Measurements from ENCODE around the gene PDE2A. TPM values are rescaled to one million over a fixed set of nuclear protein-coding genes. Genes with fewer than 3 reads are reported as not detected.

PDE2A gene
- total and polyA plus RNA-seq, 2 experiments from 2014 or later: 0.60 to 2.2 TPM

DNA sequence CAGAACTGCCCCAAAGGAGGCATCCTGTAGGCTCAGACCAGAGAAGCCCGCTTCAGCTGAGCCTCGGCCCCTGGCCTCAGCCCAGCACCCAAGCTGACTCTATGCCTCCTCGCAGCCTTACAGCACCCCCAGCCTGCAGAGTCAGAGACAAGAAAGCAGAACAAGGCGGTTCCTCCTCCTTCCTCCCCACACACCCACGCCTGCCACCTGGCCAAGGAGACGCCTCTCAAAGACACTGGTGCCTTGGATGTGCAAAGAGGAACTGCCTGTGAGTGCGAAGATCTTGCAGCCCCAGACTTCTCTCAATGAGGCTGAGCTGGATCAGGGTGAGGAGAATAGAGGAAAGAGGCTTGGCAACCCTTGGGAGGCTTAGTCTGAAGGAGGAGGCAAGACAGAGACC lies 60.2 kb downstream of the PDE2A start:
- Histone ChIP-seq H3K9me2 (replicated peaks; ENCODE audit: insufficient read depth) (no peaks in the 10 kb centered on the region), H3K36me3 (replicated peaks; ENCODE audit: insufficient read depth, low read depth) (no peaks in the 10 kb centered on the region), H3K79me2 (no peaks in the 10 kb centered on the region), H2AFZ (no peak overlapping the region), H4K20me1 (ENCODE audit: insufficient read depth, poor library complexity, severe bottlenecking) (no peaks in the 10 kb centered on the region), H3K9me3 (ENCODE audit: low read depth) (no peaks in the 10 kb centered on the region), H3K27me3 (peaks cover 3% of the 10 kb centered on the region), H3K4me1 (ENCODE audit: insufficient read depth) (peaks cover 4% of the 10 kb centered on the region), H3K27ac (no peak overlapping the region), H3K4me2 (no peak overlapping the region), H3K4me3 (no peak overlapping the region)
- TF ChIP-seq EZH2phosphoT487 (IDR thresholded peaks at IDR 0.05; ENCODE audit: low read depth, severe bottlenecking, unreplicated experiment) (no peak), EZH2 (IDR thresholded peaks at IDR 0.05; ENCODE audit: borderline replicate concordance) (no peak), CTCF (IDR thresholded peaks at IDR 0.05; ENCODE audit: poor library complexity) (no peak)
- 88% methylated on average over 7 of the region's 7 CpGs for WGBS (ENCODE audit: low lambda C conversion rate, missing lambda C conversion rate)
- DNase-seq (ENCODE audit: low spot score): no peak

GRCh38 chr11:72613450-72613849 lies 60.8 kb downstream of the PDE2A start:
- no peaks in the 10 kb centered on the region for H4K20me1 ChIP-seq (ENCODE audit: insufficient read depth, poor library complexity, severe bottlenecking)
- H3K9me2 ChIP-seq (replicated peaks; ENCODE audit: insufficient read depth): no peaks in the 10 kb centered on the region
- H3K4me3 ChIP-seq: no peak overlapping the region
- TF ChIP-seq EZH2 (IDR thresholded peaks at IDR 0.05; ENCODE audit: borderline replicate concordance) (no peak), EZH2phosphoT487 (IDR thresholded peaks at IDR 0.05; ENCODE audit: low read depth, severe bottlenecking, unreplicated experiment) (no peak), CTCF (IDR thresholded peaks at IDR 0.05; ENCODE audit: poor library complexity) (no peak)
- no peak overlapping the region for H2AFZ ChIP-seq
- H3K79me2 ChIP-seq: no peaks in the 10 kb centered on the region
- H3K27ac ChIP-seq: no peak overlapping the region
- H3K4me2 ChIP-seq: no peak overlapping the region
- DNase-seq (ENCODE audit: low spot score): no peak
- H3K27me3 ChIP-seq: peaks cover 3% of the 10 kb centered on the region
- no peaks in the 10 kb centered on the region for H3K9me3 ChIP-seq (ENCODE audit: low read depth)
- 86% methylated on average over 10 of the region's 10 CpGs for WGBS (ENCODE audit: low lambda C conversion rate, missing lambda C conversion rate)
- peaks cover 4% of the 10 kb centered on the region for H3K4me1 ChIP-seq (ENCODE audit: insufficient read depth)
- no peaks in the 10 kb centered on the region for H3K36me3 ChIP-seq (replicated peaks; ENCODE audit: insufficient read depth, low read depth)

GRCh38 chr11:72609476-72609875 lies 64.7 kb downstream of the PDE2A start:
- Histone ChIP-seq H4K20me1 (ENCODE audit: insufficient read depth, poor library complexity, severe bottlenecking) (no peaks in the 10 kb centered on the region), H3K27ac (no peak overlapping the region), H2AFZ (no peak overlapping the region), H3K4me2 (no peak overlapping the region), H3K27me3 (no peaks in the 10 kb centered on the region), H3K9me2 (replicated peaks; ENCODE audit: insufficient read depth) (no peaks in the 10 kb centered on the region), H3K4me3 (no peak overlapping the region), H3K9me3 (ENCODE audit: low read depth) (no peaks in the 10 kb centered on the region), H3K79me2 (no peaks in the 10 kb centered on the region), H3K4me1 (ENCODE audit: insufficient read depth) (no peaks in the 10 kb centered on the region), H3K36me3 (replicated peaks; ENCODE audit: insufficient read depth, low read depth) (no peaks in the 10 kb centered on the region)
- TF ChIP-seq EZH2 (IDR thresholded peaks at IDR 0.05; ENCODE audit: borderline replicate concordance) (no peak), CTCF (IDR thresholded peaks at IDR 0.05; ENCODE audit: poor library complexity) (no peak), EZH2phosphoT487 (IDR thresholded peaks at IDR 0.05; ENCODE audit: low read depth, severe bottlenecking, unreplicated experiment) (no peak)
- WGBS (ENCODE audit: low lambda C conversion rate, missing lambda C conversion rate): 76% methylated on average over 8 of the region's 8 CpGs
- no peak for DNase-seq (ENCODE audit: low spot score)

DNA sequence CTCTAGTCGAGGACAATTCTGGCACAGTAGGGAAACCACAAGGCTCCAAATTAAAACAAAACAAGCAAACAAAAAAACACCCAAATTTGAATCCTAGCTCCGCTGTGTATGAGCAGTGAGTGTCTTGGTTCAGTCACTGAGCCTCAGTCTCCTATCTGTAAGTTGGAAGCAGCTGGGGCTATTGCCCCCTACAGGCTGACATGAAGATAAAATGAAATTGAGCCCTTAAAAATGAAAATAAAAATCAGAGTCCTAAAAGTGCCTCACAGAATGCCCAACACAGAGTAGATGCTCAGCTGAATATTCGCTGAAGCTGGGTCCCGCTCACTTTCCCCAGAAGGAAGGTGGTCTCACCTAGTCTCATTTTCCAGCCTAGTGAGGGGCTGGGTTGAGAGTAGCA lies 65.2 kb downstream of the PDE2A start:
- Histone ChIP-seq H3K9me2 (replicated peaks; ENCODE audit: insufficient read depth) (no peaks in the 10 kb centered on the region), H3K4me2 (no peak overlapping the region), H3K4me1 (ENCODE audit: insufficient read depth) (no peaks in the 10 kb centered on the region), H3K79me2 (no peaks in the 10 kb centered on the region), H4K20me1 (ENCODE audit: insufficient read depth, poor library complexity, severe bottlenecking) (no peaks in the 10 kb centered on the region), H3K27me3 (no peaks in the 10 kb centered on the region), H3K4me3 (no peak overlapping the region), H2AFZ (no peak overlapping the region), H3K9me3 (ENCODE audit: low read depth) (no peaks in the 10 kb centered on the region), H3K36me3 (replicated peaks; ENCODE audit: insufficient read depth, low read depth) (no peaks in the 10 kb centered on the region), H3K27ac (no peak overlapping the region)
- 75% methylated on average over 4 of the region's 4 CpGs for WGBS (ENCODE audit: low lambda C conversion rate, missing lambda C conversion rate)
- TF ChIP-seq EZH2phosphoT487 (IDR thresholded peaks at IDR 0.05; ENCODE audit: low read depth, severe bottlenecking, unreplicated experiment): no peak
- TF ChIP-seq EZH2 (IDR thresholded peaks at IDR 0.05; ENCODE audit: borderline replicate concordance): no peak
- peak; percentile 46 for TF ChIP-seq CTCF (IDR thresholded peaks at IDR 0.05; ENCODE audit: poor library complexity)
- no peak for DNase-seq (ENCODE audit: low spot score)
